GM18520 (cell line): ENCODE data around the gene C1QTNF3.

Experiments used
- ATAC-seq: cut with Tn5 transposase; IDR thresholded peaks from one replicate; pipeline ENCODE4 v1.9.1; 2021; ENCODE audit not compliant: unreplicated experiment

The C1QTNF3 gene

DNA sequence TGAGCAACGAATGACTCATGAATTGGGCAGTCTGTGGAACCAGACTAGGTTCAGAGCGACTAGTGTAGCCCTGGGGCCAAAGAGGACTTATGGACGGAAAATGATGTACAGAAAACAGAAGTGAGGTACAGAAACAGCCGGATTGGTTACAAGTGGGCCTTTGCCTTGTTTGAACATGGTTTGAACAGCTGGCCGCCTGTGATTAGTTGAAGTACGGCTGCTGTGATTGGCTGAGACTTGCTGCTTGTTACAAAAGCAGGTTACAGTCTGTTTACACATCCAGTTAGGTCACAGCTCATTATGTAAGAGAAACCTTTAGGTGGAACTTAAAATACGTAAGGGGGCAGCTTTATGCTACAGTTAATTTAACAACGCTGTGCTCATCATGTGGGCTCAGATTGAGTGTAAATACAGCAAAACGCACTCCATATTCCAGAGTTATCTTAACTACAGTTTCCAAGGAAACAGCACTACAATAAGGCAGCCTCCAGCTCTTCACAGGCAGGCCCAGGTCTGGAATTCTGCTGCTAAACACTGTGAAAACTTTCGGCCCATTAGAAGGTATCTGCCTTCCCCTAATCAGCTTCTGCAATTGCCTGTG is 41.7 kb downstream of the C1QTNF3 start:
- no peak for ATAC-seq

GRCh38 chr5:33999978-34000377 is 43.0 kb downstream of the C1QTNF3 start:
- ATAC-seq: no peak

GRCh38 chr5:33997331-33997983 is 45.6 kb downstream of the C1QTNF3 start:
- ATAC-seq: no peak

DNA sequence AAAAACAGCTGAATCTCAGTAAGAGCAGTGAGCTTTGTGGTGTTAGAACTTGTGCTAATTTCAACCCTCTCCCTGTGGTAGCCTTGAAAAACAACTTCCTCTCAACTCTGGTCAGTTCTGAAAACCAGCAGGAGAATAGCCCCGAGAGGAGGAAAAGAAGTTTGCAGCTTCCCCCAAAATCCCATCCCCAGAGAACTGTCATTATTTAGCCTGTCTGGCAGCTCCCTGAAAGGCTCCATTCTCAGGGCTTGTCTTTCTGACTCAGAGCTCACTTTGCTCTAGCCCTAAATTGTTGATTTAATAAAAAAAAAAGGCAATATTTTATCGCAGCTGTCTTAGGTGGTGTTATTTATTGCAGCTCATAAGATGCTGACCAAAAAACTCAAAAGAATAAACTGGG is 47.1 kb downstream of the C1QTNF3 start:
- no peak for ATAC-seq

DNA sequence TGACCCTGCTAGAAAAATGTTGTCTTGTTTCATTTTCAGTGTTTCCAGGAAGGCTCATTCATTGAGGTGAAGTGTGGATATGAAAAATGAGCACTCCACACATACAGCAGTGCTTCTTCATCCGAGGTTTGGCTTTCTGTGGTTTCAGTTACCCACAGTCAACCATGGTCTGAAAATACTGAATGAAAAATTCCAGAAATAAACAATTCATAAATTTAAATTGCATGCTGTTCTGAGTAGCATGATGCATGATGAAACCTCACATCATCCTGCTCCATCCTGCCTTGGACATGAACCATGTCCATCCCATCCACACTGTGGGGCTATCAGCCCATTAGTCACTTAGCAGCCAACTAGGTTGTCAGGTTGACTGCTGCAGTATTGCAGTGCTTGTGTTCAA is 48.2 kb downstream of the C1QTNF3 start:
- ATAC-seq: no peak

- ATAC-seq: no peak
Measured at GRCh38 chr5:33992864-33993263, 50.1 kb downstream of the C1QTNF3 start.

- ATAC-seq: no peak
Measured at GRCh38 chr5:33985447-33985846, 57.6 kb downstream of the C1QTNF3 start.

DNA sequence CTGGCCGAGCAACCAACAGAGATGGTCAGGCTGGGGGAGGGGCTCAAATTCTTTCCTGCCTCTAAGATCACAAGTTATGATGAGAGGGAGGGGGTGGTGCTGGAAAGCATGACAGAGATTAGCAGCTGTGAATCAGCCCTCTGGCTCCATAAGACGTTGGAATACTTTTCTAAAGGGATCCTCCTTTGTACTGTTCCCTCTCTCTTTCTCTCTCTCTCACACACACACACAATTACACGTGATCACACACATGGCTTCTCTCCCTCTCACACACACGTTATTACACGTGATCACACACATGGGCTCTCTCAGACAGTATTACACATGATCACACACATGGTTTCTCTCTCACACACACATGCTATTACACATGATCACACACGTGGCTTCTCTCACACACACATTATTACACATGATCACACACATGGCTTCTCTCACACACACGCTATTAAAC is 58.3 kb downstream of the C1QTNF3 start, which contains the start of gene SLC45A2:
TSS of gene SLC45A2 (minus strand) at position 23 of the 454 bp plus-strand sequence. CDS start 110 bp downstream, outside the sequence.
- no peak for ATAC-seq

DNA sequence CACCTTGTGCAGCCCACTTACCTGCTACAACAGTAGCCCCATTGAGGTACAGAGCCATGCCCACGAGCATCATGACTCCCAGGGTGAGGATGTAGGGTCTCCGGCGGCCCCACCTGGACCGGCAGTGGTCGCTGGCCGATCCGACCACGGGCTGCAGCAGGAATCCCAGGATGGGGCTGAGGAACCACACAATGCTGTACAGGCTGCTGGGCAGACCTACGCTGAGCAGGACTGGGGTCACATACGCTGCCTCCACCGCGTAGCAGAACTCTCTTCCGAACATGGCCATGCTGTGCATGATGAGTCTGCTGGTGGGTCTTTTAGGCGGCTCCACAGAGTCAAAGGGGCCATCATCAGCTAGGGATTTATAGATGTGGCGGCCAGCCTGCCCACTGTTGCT is 58.8 kb downstream of the C1QTNF3 start:
- ATAC-seq: no peak

- ATAC-seq: no peak
Measured at GRCh38 chr5:33981408-33982162, 61.4 kb downstream of the C1QTNF3 start.

GRCh38 chr5:33980030-33980429 is 63.0 kb downstream of the C1QTNF3 start:
- no peak for ATAC-seq

- ATAC-seq: no peak
Measured at GRCh38 chr5:33978306-33978705, 64.7 kb downstream of the C1QTNF3 start.

- no peak for ATAC-seq
Measured at GRCh38 chr5:33976307-33976706, 66.7 kb downstream of the C1QTNF3 start.

DNA sequence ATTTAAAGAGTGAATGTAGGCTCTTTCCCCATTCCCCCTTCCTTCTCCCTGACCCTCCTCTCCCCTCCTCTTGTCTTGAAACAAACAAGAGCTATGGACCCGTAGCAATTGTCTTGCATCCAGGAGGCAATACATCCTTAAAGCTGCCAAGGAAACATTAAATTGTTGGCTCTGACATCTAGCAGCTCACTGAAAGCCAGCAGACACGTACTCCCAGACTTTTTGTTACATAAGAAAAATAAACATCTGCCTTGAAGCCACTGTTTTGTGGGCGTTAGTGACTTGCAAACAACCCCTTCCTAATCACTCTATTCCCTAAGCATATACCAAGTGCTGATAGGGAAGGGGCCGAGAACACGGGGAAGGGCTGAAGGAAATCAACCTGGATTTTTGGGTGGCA is 67.2 kb downstream of the C1QTNF3 start:
- ATAC-seq: no peak

- no peak for ATAC-seq
Measured at GRCh38 chr5:33973271-33973670, 69.7 kb downstream of the C1QTNF3 start.

DNA sequence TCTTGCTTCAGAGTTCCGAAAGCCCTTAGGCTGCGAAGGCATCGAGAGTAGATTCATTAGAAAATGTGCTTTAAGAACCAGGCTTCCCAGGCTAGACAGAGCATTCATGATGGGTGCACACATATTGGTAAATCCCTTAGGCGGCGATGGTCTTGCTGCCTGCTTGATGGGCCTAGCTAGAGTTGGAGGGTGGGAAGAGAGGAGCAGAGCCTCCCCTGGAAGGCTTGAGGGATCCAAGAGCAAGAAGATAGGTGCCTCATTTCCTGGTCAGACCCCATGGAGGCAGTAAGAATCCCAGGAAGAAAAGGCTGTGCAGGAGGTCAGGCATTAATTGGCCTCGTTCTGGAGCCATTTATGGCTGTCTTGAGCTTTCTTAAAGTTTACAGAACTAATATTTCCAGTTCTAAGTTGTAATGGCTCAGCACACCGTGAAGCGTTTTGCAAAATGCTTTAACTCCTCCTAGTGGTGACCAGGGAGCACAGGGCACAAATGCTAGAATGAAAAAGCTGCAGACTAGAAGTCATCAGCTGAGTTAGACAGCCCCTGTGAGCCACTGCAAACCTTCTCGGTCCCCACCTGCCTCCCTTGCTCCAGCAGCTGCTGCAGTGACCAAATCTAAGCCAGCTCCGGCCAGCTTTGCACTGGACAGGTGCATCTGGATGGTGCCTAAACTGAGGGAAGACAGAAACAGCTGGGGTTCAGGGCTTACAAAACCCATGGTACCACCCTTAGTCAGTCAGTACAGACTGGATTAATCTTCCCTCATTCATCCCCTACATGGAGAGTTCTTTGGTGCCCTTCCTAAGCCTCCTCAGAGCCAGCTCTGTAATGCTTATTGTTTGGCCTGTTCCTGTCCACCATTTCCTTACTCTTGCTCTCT is 73.2 kb downstream of the C1QTNF3 start:
- peak; percentile 57 for ATAC-seq

DNA sequence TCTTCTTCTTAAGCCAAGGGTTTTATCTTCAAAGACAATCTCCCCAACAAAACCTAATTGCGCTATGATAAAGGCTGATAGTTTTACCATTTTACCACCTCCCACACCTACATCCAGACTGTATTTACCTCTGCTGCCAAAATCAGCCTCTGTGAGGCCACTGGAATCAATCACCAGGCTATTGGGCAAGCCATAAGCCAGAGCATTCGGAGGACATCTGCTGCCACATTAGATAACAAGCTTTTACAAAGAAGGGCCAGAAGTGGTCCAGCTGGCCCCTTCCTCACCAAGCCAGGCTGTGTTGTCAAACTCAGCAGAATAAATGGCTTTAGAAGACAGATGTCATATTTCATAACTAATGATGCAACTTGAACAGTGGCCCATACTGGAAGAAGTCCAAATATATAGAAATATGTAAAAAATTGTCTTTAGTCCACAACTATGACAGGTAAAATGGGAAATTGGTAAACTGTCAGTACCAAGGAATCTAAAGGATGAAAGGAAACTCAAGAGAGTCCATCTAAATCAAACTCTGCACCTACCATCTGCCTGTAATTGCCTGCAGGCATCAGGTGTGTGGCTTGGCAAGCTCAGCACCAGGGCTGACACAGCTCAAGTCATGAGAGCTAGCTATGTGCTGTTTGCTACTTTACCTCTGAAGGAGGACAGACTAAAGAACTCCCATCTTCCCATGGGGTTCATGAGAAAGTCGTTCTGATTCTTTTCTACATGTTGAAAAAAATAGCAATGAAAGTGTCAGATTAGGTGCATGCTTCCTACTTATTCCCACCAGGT is 74.6 kb downstream of the C1QTNF3 start:
- ATAC-seq: no peak
